Liver (tissue), 9 donors: ENCODE results near the gene HMX2. TPM values are rescaled to one million over a fixed set of nuclear protein-coding genes. Genes with fewer than 3 reads are reported as not detected.
"Not testable (repeated sequence)": the region's sequence is repeated elsewhere in the genome, so short reads cannot be mapped to it uniquely, and the experiment has no call there.

Experiments
- DNase-seq: peaks from one replicate; pipeline ENCODE4 v3.0.0-alpha.2; 2017; ENCODE audit warnings: low spot score
- H3K27ac ChIP-seq, 2 donors: one replicate each; pipeline ENCODE4 v1.7.0; 2013; ENCODE audit warnings: inconsistent platforms in 2 of 2, low read length in 2 of 2, control low read depth in 1 of 2, low read depth in 1 of 2, mild to moderate bottlenecking in 1 of 2
- H3K27me3 ChIP-seq, 4 donors: one replicate each; pipeline versions ENCODE4 v1.6.1 to v1.7.0; 2013; ENCODE audit warnings: low read length in 3 of 4, inconsistent platforms in 1 of 4, mild to moderate bottlenecking in 1 of 4, moderate library complexity in 1 of 4; ENCODE audit not compliant: control insufficient read depth in 4 of 4, insufficient read depth in 4 of 4
- H3K36me3 ChIP-seq, 4 donors: one replicate each; pipeline versions ENCODE4 v1.6.1 to v1.7.0; 2013; ENCODE audit warnings: low read length in 3 of 4, mild to moderate bottlenecking in 3 of 4, low read depth in 1 of 4, moderate library complexity in 1 of 4; ENCODE audit not compliant: control insufficient read depth in 4 of 4, insufficient read depth in 3 of 4
- H3K4me1 ChIP-seq, 4 donors: one replicate each; pipeline versions ENCODE4 v1.6.1 to v1.7.0; 2013; ENCODE audit warnings: low read length in 3 of 4, mild to moderate bottlenecking in 3 of 4, moderate library complexity in 1 of 4; ENCODE audit not compliant: control insufficient read depth in 4 of 4, insufficient read depth in 4 of 4
- H3K4me3 ChIP-seq, 3 donors: one replicate each; pipeline versions ENCODE4 v1.6.1 to v1.7.0; 2013; ENCODE audit warnings: low read length in 3 of 3, control low read depth in 1 of 3, low read depth in 1 of 3, mild to moderate bottlenecking in 1 of 3
- H3K9ac ChIP-seq, 2 donors: one replicate each; pipeline ENCODE4 v1.7.0; 2013; ENCODE audit warnings: low read length in 2 of 2, mild to moderate bottlenecking in 2 of 2, moderate library complexity in 2 of 2, control low read depth in 1 of 2, low read depth in 1 of 2
- H3K9me3 ChIP-seq, 4 donors: one replicate each; pipeline versions ENCODE4 v1.6.1 to v1.7.0; 2013; ENCODE audit warnings: low read length in 3 of 4; ENCODE audit not compliant: control insufficient read depth in 4 of 4
- EGR1 ChIP-seq, 2 donors: IDR thresholded peaks; 2 replicates each; pipeline ENCODE4 v1.6.1; 2016 to 2018; ENCODE audit warnings: antibody characterized with exemption in 2 of 2, low read depth in 2 of 2
- FOXA1 ChIP-seq: IDR thresholded peaks from 2 replicates; pipeline ENCODE4 v1.6.1; 2016; ENCODE audit warnings: antibody characterized with exemption
- FOXA2 ChIP-seq: IDR thresholded peaks from 2 replicates; pipeline ENCODE4 v1.6.1; 2016; ENCODE audit warnings: antibody characterized with exemption
- HNF4A ChIP-seq, 2 donors: conservative IDR thresholded peaks; 2 replicates each; pipeline ENCODE4 v1.6.1; 2016; ENCODE audit warnings: antibody characterized with exemption in 2 of 2, mild to moderate bottlenecking in 2 of 2
- HNF4G ChIP-seq: IDR thresholded peaks from 2 replicates; pipeline ENCODE4 v1.6.1; 2016; ENCODE audit warnings: antibody characterized with exemption
- JUND ChIP-seq, 2 donors: IDR thresholded peaks; 2 replicates each; pipeline ENCODE4 v1.6.1; 2016; ENCODE audit warnings: antibody characterized with exemption in 2 of 2
- NR2F2 ChIP-seq: IDR thresholded peaks from 2 replicates; pipeline ENCODE4 v1.6.1; 2016; ENCODE audit warnings: antibody characterized with exemption
- RAD21 ChIP-seq, 2 donors: IDR thresholded peaks; 2 replicates each; pipeline ENCODE4 v1.6.1; 2016; ENCODE audit warnings: antibody characterized with exemption in 2 of 2, mild to moderate bottlenecking in 2 of 2
- RXRA ChIP-seq, 2 donors: IDR thresholded peaks; 2 replicates each; pipeline ENCODE4 v1.6.1; 2017 to 2018; ENCODE audit warnings: antibody characterized with exemption in 2 of 2, mild to moderate bottlenecking in 1 of 2
- SP1 ChIP-seq: IDR thresholded peaks from 2 replicates; pipeline ENCODE4 v1.6.1; 2018; ENCODE audit warnings: antibody characterized with exemption, mild to moderate bottlenecking
- YY1 ChIP-seq: IDR thresholded peaks from 2 replicates; pipeline ENCODE4 v1.6.1; 2016; ENCODE audit warnings: antibody characterized with exemption, mild to moderate bottlenecking
- WGBS: extraction: QIAGEN DNeasy Blood & Tissue Kit; methylation state at CpG from one replicate; pipeline ENCODE4 v1.1.7; 2013; 5-methylcytosine and 5-hydroxymethylcytosine counted together
- polyA plus RNA-seq, 2 donors: library from polyadenylated mRNA; stranded (reverse) in 1 of 2; unstranded in 1 of 2; fragments of 200-250 nt in 1 of 2; fragments of >200 nt in 1 of 2; fragmentation: Nextera tagmentation in 1 of 2; extraction: Ambion mirVana in 1 of 2; gene quantifications; one replicate each; pipeline versions ENCODE4 v1.2.1 to v1.2.3, GENCODE V29; 2013 to 2015
- total RNA-seq, 2 donors: library from RNA; depleted of rRNA; stranded (reverse); fragments of >200 nt; gene quantifications; one replicate each; pipeline ENCODE4 v1.2.3, GENCODE V29; 2014
- TF ChIP-seq, protein P1 (sequence below): IDR thresholded peaks from 2 replicates; pipeline ENCODE4 v1.6.1; 2016; ENCODE audit warnings: antibody characterized with exemption
- TF ChIP-seq, protein P2 (sequence below): IDR thresholded peaks from 2 replicates; pipeline ENCODE4 v1.6.1; 2016; ENCODE audit warnings: antibody characterized with exemption
- TF ChIP-seq, protein P3 (sequence below): IDR thresholded peaks from 2 replicates; pipeline ENCODE4 v1.6.1; 2016; ENCODE audit warnings: antibody characterized with exemption, mild to moderate bottlenecking
- TF ChIP-seq, protein P4 (sequence below): fragments of 150-350 bp; IDR thresholded peaks from 2 replicates; pipeline ENCODE4 v1.5.1; 2017; ENCODE audit warnings: improper control_type of control experiment, low read depth, low read length; ENCODE audit not compliant: missing input control
- TF ChIP-seq, protein P5 (sequence below): IDR thresholded peaks from 2 replicates; pipeline ENCODE4 v1.6.1; 2016; ENCODE audit warnings: antibody characterized with exemption
- donor health status: healthy.
- donor health status: healthy.
- donor health status: healthy.
- donor health status: healthy.
- donor health status: healthy.

Gene HMX2
- total and polyA plus RNA-seq, 4 donors, result not detected

DNA sequence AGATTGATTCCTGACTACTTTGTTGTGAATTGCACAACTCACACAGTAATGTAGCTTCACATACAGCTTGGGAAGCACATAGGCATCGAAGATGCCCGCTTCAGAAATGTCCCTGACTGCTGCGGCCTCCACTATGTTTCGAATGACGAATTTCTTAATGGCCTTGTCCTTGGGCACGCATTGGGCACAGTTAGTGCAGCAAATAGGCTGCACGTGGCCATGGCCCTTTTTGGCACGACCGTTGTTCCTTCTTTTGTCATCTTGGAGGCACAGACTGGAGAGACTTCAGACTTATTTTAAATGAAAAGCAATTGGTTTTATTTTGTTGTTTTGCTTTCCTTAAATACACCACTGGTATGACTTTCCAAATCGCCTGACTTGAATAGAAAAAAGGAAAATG is 23.7 kb downstream of the HMX2 start:
- WGBS, result 98% methylated on average over 10 of the region's 10 CpGs

DNA sequence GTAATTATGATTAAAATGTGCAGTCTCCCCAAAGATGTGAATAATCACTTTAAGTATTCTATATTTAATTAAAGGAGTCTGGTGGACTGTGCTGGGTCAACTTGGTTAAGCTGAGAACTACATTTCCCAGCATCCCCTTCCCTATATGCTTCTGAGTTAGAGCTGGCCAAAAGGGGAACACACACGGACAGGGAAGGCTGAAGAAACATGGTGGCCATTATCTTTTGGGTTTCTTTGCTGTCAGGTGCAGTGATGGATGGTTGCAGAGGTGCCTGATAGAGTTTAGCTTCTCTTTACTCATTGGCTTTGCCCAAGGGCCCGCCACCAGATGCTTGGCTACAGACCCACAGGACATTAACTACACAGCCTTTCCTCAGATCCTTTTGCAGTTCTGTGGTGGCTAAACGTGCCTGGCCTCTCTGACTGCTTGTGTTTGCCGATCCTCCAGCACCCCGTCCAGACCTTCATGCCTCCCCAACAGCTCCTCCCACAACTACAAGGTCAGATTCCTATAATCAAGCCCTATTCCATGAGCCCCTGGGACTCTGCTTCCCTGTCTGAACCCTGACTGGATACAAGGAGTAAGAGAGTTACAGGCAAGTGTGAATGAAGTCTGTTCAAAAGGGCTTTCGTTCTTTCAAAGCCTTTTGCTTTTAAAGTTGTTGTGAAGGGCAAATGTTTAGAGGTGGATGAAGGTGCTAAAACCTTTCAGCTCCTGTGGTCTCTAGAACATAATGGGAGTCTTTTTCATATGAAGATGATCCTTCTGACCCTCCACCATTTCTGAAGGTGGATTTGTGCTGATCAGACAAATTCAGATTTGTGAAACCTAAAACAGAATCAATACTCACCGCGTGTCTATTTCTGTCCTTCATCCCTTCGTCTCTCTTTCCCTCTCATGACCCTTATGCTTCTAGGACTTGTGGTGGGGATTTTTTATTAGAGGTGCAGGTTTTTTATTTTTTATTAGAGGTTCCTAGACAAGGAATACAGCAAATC is 27.8 kb downstream of the HMX2 start:
- DNase-seq, result no peak
- Histone ChIP-seq H3K4me1 (peaks cover 0 to 2% (median 0%) of the 10 kb centered on the region in 4 donors), H3K4me3 (no peak overlapping the region), H3K9me3 (no peaks in the 10 kb centered on the region), H3K27ac (no peak overlapping the region), H3K9ac (no peak overlapping the region), H3K36me3 (peaks cover 0 to 3% (median 0%) of the 10 kb centered on the region in 4 donors), H3K27me3 (no peaks in the 10 kb centered on the region)
- TF ChIP-seq RXRA (IDR thresholded peaks at IDR 0.05) (no peak), FOXA1 (no peak), EGR1 (IDR thresholded peaks at IDR 0.05; ENCODE audit: low read depth in 2 of 2) (no peak), SP1 (no peak), RAD21 (IDR thresholded peaks at IDR 0.05) (no peak), FOXA2 (no peak), HNF4G (no peak), NR2F2 (no peak), JUND (IDR thresholded peaks at IDR 0.05) (no peak), HNF4A (conservative IDR thresholded peaks at IDR 0.05) (no peak), YY1 (no peak)
- TF ChIP-seq, protein P1, sequence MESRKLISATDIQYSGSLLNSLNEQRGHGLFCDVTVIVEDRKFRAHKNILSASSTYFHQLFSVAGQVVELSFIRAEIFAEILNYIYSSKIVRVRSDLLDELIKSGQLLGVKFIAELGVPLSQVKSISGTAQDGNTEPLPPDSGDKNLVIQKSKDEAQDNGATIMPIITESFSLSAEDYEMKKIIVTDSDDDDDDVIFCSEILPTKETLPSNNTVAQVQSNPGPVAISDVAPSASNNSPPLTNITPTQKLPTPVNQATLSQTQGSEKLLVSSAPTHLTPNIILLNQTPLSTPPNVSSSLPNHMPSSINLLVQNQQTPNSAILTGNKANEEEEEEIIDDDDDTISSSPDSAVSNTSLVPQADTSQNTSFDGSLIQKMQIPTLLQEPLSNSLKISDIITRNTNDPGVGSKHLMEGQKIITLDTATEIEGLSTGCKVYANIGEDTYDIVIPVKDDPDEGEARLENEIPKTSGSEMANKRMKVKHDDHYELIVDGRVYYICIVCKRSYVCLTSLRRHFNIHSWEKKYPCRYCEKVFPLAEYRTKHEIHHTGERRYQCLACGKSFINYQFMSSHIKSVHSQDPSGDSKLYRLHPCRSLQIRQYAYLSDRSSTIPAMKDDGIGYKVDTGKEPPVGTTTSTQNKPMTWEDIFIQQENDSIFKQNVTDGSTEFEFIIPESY, result no peak
- TF ChIP-seq, protein P2, sequence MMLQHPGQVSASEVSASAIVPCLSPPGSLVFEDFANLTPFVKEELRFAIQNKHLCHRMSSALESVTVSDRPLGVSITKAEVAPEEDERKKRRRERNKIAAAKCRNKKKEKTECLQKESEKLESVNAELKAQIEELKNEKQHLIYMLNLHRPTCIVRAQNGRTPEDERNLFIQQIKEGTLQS, result no peak
- TF ChIP-seq, protein P3, sequence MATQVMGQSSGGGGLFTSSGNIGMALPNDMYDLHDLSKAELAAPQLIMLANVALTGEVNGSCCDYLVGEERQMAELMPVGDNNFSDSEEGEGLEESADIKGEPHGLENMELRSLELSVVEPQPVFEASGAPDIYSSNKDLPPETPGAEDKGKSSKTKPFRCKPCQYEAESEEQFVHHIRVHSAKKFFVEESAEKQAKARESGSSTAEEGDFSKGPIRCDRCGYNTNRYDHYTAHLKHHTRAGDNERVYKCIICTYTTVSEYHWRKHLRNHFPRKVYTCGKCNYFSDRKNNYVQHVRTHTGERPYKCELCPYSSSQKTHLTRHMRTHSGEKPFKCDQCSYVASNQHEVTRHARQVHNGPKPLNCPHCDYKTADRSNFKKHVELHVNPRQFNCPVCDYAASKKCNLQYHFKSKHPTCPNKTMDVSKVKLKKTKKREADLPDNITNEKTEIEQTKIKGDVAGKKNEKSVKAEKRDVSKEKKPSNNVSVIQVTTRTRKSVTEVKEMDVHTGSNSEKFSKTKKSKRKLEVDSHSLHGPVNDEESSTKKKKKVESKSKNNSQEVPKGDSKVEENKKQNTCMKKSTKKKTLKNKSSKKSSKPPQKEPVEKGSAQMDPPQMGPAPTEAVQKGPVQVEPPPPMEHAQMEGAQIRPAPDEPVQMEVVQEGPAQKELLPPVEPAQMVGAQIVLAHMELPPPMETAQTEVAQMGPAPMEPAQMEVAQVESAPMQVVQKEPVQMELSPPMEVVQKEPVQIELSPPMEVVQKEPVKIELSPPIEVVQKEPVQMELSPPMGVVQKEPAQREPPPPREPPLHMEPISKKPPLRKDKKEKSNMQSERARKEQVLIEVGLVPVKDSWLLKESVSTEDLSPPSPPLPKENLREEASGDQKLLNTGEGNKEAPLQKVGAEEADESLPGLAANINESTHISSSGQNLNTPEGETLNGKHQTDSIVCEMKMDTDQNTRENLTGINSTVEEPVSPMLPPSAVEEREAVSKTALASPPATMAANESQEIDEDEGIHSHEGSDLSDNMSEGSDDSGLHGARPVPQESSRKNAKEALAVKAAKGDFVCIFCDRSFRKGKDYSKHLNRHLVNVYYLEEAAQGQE, result no peak
- TF ChIP-seq, protein P4, sequence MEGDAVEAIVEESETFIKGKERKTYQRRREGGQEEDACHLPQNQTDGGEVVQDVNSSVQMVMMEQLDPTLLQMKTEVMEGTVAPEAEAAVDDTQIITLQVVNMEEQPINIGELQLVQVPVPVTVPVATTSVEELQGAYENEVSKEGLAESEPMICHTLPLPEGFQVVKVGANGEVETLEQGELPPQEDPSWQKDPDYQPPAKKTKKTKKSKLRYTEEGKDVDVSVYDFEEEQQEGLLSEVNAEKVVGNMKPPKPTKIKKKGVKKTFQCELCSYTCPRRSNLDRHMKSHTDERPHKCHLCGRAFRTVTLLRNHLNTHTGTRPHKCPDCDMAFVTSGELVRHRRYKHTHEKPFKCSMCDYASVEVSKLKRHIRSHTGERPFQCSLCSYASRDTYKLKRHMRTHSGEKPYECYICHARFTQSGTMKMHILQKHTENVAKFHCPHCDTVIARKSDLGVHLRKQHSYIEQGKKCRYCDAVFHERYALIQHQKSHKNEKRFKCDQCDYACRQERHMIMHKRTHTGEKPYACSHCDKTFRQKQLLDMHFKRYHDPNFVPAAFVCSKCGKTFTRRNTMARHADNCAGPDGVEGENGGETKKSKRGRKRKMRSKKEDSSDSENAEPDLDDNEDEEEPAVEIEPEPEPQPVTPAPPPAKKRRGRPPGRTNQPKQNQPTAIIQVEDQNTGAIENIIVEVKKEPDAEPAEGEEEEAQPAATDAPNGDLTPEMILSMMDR, result no peak
- TF ChIP-seq, protein P5, sequence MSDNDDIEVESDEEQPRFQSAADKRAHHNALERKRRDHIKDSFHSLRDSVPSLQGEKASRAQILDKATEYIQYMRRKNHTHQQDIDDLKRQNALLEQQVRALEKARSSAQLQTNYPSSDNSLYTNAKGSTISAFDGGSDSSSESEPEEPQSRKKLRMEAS, result no peak
- WGBS, result 82% methylated on average over 9 of the region's 9 CpGs

More for the DNA sequence above, 23.7 kb downstream of the HMX2 start:
- H3K4me1 ChIP-seq, H3K36me3 ChIP-seq, H3K27ac ChIP-seq, H3K27me3 ChIP-seq, H3K4me3 ChIP-seq, DNase-seq, H3K9ac ChIP-seq, H3K9me3 ChIP-seq: not testable (repeated sequence)

DNA sequence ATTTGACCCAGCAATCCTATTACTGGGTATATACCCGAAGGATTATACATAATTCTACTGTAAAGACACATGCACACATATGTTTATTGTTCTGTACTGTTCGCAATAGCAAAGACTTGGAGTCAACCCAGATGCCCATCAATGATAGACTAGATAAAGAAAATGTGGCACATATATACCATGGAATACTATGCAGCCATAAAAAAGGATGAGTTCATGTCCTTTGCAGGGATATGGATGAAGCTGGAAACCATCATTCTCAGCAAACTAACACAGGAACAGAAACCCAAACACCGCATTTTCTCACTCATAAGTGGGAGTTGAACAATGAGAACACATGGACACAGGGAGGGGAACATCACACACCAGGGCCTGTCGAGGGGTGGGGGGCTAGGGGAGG is 30.5 kb downstream of the HMX2 start:
- not testable (repeated sequence) for H3K4me3 ChIP-seq, DNase-seq, H3K4me1 ChIP-seq, H3K9me3 ChIP-seq, H3K27me3 ChIP-seq, H3K36me3 ChIP-seq, H3K27ac ChIP-seq, H3K9ac ChIP-seq
- WGBS, result 91% methylated on average over 4 of the region's 4 CpGs
